Measurements from ENCODE around the gene PRKCE.

PRKCE gene

DNA sequence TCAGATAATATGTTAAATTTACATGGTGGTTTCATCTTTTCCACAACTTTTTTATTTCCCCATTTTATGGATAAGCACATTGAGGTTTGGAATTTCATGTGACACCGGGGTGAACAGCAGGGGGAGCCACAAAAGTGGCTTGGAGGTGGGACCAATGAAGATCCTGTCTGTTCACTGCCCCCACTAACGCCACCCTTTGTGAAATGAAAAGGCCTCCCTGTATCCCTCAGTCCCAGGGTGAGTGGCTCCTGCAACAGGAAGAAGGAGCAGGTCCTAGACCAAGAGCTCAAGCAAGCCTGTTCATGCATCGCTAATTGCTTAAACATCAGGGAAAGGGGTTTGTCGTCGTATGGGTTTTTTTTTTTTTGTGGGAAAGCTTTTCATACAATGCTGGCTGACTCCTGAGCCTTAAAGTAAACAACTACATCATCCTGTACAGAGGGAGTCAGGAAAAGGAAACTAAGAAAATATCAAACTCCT lies 377.9 kb downstream of the PRKCE start:
- TF ChIP-seq, protein P1, sequence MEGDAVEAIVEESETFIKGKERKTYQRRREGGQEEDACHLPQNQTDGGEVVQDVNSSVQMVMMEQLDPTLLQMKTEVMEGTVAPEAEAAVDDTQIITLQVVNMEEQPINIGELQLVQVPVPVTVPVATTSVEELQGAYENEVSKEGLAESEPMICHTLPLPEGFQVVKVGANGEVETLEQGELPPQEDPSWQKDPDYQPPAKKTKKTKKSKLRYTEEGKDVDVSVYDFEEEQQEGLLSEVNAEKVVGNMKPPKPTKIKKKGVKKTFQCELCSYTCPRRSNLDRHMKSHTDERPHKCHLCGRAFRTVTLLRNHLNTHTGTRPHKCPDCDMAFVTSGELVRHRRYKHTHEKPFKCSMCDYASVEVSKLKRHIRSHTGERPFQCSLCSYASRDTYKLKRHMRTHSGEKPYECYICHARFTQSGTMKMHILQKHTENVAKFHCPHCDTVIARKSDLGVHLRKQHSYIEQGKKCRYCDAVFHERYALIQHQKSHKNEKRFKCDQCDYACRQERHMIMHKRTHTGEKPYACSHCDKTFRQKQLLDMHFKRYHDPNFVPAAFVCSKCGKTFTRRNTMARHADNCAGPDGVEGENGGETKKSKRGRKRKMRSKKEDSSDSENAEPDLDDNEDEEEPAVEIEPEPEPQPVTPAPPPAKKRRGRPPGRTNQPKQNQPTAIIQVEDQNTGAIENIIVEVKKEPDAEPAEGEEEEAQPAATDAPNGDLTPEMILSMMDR (IDR thresholded peaks at IDR 0.05; ENCODE audit: low read depth, low read length) = peak; percentile 12
- peak; percentile 29 for DNase-seq (ENCODE audit: extremely low read depth, low read depth)

GRCh38 chr2:46030330-46030729 lies 378.9 kb downstream of the PRKCE start:
- TF ChIP-seq, protein P1 (IDR thresholded peaks at IDR 0.05; ENCODE audit: low read depth, low read length) = no peak
- no peak for DNase-seq (ENCODE audit: extremely low read depth, low read depth)

GRCh38 chr2:46032161-46032813 lies 380.8 kb downstream of the PRKCE start:
- TF ChIP-seq, protein P1 (IDR thresholded peaks at IDR 0.05; ENCODE audit: low read depth, low read length) = no peak

GRCh38 chr2:46032996-46033395 lies 381.5 kb downstream of the PRKCE start:
- no peak for DNase-seq (ENCODE audit: extremely low read depth, low read depth)
- TF ChIP-seq, protein P1 (IDR thresholded peaks at IDR 0.05; ENCODE audit: low read depth, low read length) = no peak

More at GRCh38 chr2:46032161-46032813, 380.8 kb downstream of the PRKCE start:
- DNase-seq (ENCODE audit: extremely low read depth, low read depth) = no peak

- TF ChIP-seq, protein P1 (IDR thresholded peaks at IDR 0.05; ENCODE audit: low read depth, low read length) = no peak
- DNase-seq (ENCODE audit: extremely low read depth, low read depth) = no peak
Measured at GRCh38 chr2:46034535-46034934, 383.1 kb downstream of the PRKCE start.

DNA sequence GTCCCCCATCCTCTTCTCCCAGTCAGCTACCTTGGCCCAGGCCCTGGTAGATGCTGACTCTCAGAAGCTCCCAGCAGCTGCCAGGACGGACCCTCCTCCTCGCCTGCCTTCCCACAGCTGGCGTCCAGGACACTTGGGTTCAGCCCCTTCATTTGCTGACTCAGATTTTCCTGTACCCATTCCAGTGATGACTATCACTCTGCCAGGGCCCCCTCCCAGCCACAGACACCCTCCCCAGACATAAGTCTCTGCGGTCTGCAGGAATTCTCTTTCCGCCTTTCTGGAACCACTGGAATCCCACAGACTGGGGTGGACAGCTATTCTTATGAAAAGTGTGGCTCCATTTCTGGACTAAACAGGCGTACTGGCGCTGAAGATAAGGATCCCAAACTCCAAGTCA lies 385.5 kb downstream of the PRKCE start:
- DNase-seq (ENCODE audit: extremely low read depth, low read depth) = peak; percentile 94
- TF ChIP-seq, protein P1 (IDR thresholded peaks at IDR 0.05; ENCODE audit: low read depth, low read length) = no peak

DNA sequence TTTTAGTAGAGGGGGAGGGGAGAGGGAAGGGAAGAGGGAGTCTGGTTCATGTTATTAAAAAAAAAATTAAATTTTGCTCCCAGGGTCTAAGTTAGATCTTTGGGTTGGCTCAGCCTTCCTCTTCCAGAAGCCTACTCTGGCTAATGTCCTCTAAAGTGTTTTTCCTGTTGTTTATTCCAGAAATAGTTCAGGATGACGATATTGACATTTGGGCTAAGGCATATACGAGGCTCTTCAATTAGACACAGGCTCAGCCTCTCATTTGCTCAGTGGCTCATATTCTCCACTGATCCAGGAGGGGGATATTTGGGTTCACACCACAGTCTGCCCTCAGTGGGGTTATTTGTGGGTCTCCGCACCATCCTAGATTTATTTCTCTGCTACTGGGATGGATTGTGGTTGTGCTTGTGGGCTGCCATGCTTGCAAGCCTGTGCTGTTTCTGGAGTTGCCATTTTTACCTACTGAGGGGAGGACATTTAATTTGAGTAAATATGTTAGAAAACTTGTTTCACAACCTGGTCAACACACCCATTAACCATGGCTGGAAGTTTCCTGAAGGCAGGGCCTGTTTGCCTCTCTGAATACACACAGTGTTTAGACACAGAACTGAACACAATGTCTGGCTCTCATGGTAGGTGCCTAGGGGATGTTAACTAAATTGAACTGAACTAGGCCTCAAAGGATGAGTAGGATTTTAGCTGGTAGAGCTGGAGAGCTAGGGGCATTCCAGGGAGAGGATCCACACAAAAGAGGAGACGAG lies 388.2 kb downstream of the PRKCE start:
- TF ChIP-seq, protein P1 (IDR thresholded peaks at IDR 0.05; ENCODE audit: low read depth, low read length) = no peak
- DNase-seq (ENCODE audit: extremely low read depth, low read depth) = no peak

Measured in AG09319 (cell line).